ENCODE results near the gene AIFM1.

The AIFM1 gene

GRCh38 chrX:130090364-130090763, 75.3 kb downstream of the AIFM1 start:
- no peak for DNase-seq

- DNase-seq = peak; percentile 50 to 60
These were observed 79.0 kb downstream of the AIFM1 start for GRCh38 chrX:130086447-130087206.

GRCh38 chrX:130085551-130086446, 79.8 kb downstream of the AIFM1 start:
- DNase-seq = no peak

GRCh38 chrX:130084631-130085237, 80.9 kb downstream of the AIFM1 start:
- DNase-seq = no peak

- no peak for DNase-seq
These were observed 81.8 kb downstream of the AIFM1 start for GRCh38 chrX:130083656-130084382.

GRCh38 chrX:130083107-130083490, 82.5 kb downstream of the AIFM1 start:
- DNase-seq = no peak

GRCh38 chrX:130082244-130083106, 83.2 kb downstream of the AIFM1 start:
- no peak for DNase-seq

GRCh38 chrX:130081421-130082045, 84.1 kb downstream of the AIFM1 start:
- no peak for DNase-seq

GRCh38 chrX:130080791-130081367, 84.8 kb downstream of the AIFM1 start:
- DNase-seq = no peak

- DNase-seq = peak; percentile 10 to 49
These were observed 85.7 kb downstream of the AIFM1 start for GRCh38 chrX:130079824-130080406.

All from NCI-H187 (cell line).